ENCODE measurements around the gene PSMD8. TPM values are rescaled to one million over a fixed set of nuclear protein-coding genes. Genes with fewer than 3 reads are reported as not detected.
A peak's percentile ranks its signal among the peaks of the same experiment; 100 is the strongest.

The PSMD8 gene
- total RNA-seq, 1 donor from 2014 or later = 134 TPM

DNA sequence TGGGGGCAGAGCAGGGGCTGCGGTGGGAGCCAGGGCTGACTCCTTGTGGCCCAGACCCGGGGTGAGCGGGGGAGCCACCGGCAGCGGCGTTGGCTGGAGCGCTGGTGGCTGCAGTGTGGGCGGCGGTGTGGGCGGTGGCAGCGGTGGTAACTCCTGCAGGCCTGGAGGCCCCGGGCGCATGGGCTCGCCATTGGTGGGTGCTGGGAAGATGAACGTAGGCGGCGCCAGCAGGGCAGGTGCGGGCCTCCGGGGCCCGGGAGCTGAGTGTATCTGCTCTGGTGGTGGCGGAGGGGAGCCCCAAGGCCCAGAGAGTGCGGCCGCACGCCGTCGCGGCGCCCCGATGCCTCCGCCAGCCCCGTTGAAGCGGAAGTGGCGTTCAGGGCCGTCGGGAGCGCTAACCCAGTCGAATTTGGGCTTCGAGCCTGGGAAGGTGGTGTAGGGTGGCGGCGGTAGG is 11.5 kb downstream of the PSMD8 start:
- Mint-ChIP-seq H3K4me3 (peak overlapping the region; percentile 28), H3K27ac (no peak overlapping the region), H3K36me3 (ENCODE audit: low read depth) (peaks cover 37% of the 10 kb centered on the region), H3K9me3 (no peaks in the 10 kb centered on the region), H3K27me3 (peaks cover 18% of the 10 kb centered on the region), H3K4me1 (peaks cover 25% of the 10 kb centered on the region)
- ChIA-PET CTCF (interaction anchor here (1.9 kb wide), 1 partner anchor 17 kb away, joined by 5 read pairs; the partner anchor contains the start of gene FAM98C), POLR2A (interaction anchor here (0.5 to 2.3 kb wide), 3 partner anchors 9 to 519 kb away, joined by 5 to 8 read pairs (median 6); partner anchors contain the start of gene PSMD8)
- intact Hi-C loops (cut with micrococcal nuclease) = no loop called here
- TF ChIP-seq, protein P1, sequence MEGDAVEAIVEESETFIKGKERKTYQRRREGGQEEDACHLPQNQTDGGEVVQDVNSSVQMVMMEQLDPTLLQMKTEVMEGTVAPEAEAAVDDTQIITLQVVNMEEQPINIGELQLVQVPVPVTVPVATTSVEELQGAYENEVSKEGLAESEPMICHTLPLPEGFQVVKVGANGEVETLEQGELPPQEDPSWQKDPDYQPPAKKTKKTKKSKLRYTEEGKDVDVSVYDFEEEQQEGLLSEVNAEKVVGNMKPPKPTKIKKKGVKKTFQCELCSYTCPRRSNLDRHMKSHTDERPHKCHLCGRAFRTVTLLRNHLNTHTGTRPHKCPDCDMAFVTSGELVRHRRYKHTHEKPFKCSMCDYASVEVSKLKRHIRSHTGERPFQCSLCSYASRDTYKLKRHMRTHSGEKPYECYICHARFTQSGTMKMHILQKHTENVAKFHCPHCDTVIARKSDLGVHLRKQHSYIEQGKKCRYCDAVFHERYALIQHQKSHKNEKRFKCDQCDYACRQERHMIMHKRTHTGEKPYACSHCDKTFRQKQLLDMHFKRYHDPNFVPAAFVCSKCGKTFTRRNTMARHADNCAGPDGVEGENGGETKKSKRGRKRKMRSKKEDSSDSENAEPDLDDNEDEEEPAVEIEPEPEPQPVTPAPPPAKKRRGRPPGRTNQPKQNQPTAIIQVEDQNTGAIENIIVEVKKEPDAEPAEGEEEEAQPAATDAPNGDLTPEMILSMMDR (IDR thresholded peaks at IDR 0.05) = no peak
- ATAC-seq (ENCODE audit: low read depth) (no peak), DNase-seq (peak; percentile 24)

DNA sequence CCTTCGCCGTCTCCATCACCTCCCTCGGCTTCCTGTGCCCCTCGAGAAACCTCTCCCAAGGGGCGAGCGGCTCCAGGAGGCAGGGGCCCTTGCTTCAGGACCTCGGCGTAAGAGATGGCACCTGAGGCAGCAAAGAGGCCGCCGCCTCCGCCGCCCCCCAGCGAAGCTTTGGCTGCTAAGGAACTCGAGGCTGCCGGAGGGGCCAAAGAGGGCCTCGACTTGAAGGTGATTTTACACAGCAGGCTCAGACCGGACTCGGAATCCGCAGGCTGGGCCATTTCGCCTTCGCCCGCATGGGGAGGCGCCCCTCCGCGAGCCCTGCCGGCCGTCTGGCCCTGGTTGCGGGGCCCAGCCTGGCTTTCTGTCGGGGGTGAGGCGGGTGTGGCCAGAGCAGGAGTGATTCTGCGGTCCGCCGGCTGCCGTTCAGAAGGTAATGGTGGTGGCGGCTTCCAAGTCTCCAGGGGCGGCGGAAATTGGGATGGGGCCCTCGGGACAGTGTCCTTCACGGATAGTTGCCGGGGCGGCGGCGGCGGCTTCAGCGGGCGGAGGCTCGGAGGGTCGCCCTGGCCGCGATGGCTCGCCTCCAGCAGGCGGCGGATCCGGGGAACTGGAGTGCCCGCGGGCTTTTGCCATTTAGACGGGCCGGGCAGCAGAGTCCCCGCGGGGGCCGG is 12.1 kb downstream of the PSMD8 start:
- ChIA-PET POLR2A (interaction anchor here (2.7 to 3.4 kb wide), 2 partner anchors 10 to 17 kb away, joined by 17 to 78 read pairs; partner anchors contain the start of genes FAM98C and PSMD8), CTCF (interaction anchor here (1.9 to 2.8 kb wide), 2 partner anchors 16 kb away, joined by 5 to 25 read pairs; partner anchors contain the start of gene FAM98C)
- Mint-ChIP-seq H3K27me3 (peaks cover 24% of the 10 kb centered on the region), H3K4me1 (peaks cover 25% of the 10 kb centered on the region), H3K27ac (no peak overlapping the region), H3K36me3 (ENCODE audit: low read depth) (peaks cover 31% of the 10 kb centered on the region), H3K9me3 (no peaks in the 10 kb centered on the region), H3K4me3 (no peak overlapping the region)
- ATAC-seq (ENCODE audit: low read depth) (no peak), DNase-seq (no peak)
- intact Hi-C loops (cut with micrococcal nuclease) = no loop called here
- TF ChIP-seq, protein P1 (IDR thresholded peaks at IDR 0.05) = no peak

DNA sequence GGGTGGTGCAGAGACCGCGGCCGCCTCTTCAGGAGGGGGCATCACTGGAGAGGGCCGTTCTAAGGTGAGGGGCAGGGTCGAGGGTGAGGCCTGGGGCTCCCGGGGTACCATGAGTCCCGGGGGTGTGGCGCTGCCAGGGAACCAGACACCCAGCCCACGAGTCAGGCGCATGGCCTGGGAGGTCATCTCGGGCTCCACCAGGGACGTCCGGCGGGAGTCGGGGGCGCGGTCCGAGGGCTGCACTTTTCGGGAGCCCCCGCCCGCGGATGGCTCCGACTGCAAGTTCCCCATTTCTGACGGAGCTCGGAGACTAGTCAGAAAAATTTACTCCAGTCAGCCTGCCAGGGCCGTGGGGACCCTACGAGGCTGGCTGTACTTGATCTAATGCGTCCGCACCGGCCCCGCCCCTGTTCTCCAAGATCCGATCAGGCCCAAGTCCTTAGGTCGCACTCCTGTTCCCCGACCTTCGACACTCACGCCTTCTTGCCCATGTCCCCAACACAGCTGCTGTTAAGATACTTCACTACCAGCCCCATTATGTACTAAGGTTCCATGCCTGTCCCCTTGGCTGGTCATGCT is 12.7 kb downstream of the PSMD8 start:
- peak overlapping the region; percentile 87 for H3K4me3 Mint-ChIP-seq
- no peaks in the 10 kb centered on the region for H3K9me3 Mint-ChIP-seq
- ChIA-PET CTCF (interaction anchor here (0.6 to 2.8 kb wide), 6 partner anchors 9 to 230 kb away, joined by 3 to 25 read pairs (median 5); partner anchors contain the start of genes CATSPERG, FAM98C, MAP4K1 and PSMD8), POLR2A (interaction anchor here (0.9 to 3.4 kb wide), 5 partner anchors 11 to 231 kb away, joined by 3 to 78 read pairs (median 5); partner anchors contain the start of genes FAM98C, MAP4K1 and PSMD8)
- TF ChIP-seq, protein P1 (IDR thresholded peaks at IDR 0.05) = no peak
- peaks cover 25% of the 10 kb centered on the region for H3K27me3 Mint-ChIP-seq
- peaks cover 25% of the 10 kb centered on the region for H3K36me3 Mint-ChIP-seq (ENCODE audit: low read depth)
- intact Hi-C loops (cut with micrococcal nuclease) = no loop called here
- H3K4me1 Mint-ChIP-seq = peaks cover 25% of the 10 kb centered on the region
- DNase-seq (peak; percentile 28), ATAC-seq (ENCODE audit: low read depth) (peak; percentile 28)
- H3K27ac Mint-ChIP-seq = peak overlapping the region; percentile 42

DNA sequence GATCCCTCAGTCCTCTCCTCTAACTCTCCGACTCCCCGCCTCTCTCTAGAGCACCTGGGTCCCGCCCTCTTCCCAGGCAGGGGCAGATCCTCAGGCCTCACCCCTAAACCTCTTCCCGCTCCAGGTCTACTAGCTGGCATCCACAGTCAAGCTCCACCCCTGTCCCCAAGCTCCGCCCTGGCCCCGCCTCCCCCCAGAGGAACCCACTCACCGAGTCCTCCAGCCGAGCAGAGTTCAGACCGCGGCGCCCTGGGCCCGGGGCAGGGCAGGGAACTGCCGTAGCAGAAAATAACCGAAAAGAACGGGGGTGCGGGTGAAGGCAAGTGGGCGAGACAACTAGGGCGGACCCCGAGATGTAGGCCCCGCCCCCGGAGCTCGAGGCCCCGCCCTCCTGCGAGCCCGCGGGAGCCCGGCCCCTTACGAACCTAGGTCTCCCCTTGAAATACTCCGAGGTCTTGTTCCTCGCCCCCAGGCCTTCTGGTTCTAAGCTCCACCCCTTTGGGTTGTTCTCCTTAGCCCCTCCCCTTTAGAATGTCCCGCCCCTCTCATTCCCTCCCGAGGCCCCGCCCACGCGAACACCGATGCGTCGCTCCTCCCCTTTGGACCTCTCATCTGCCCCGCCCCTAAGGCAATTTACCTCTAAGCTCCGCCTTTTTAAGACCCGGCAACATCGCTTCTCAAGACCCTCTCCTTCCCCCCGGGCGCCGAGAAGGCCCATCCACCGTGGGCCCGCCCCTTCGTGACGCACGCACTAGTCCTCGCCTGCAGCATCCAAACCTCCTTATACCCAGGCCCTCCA is 13.4 kb downstream of the PSMD8 start, which contains the start of gene GGN:
GGN (minus strand) TSS at position 485 of the 799 bp plus-strand sequence. CDS start 773 bp downstream, outside the sequence.
- TF ChIP-seq, protein P1 (IDR thresholded peaks at IDR 0.05) = no peak
- ChIA-PET CTCF (interaction anchor here (0.6 to 2.8 kb wide), 6 partner anchors 9 to 230 kb away, joined by 3 to 25 read pairs (median 5); partner anchors contain the start of genes CATSPERG, FAM98C, MAP4K1 and PSMD8), POLR2A (interaction anchor here (0.6 to 3.4 kb wide), 7 partner anchors 10 to 1804 kb away, joined by 3 to 78 read pairs (median 4); partner anchors contain the start of genes FAM98C, MAP4K1 and PSMD8)
- peak within 1 kb of the TSS; percentile 87 for H3K4me3 Mint-ChIP-seq
- H3K4me1 Mint-ChIP-seq = peaks cover 25% of the 10 kb centered on the region
- DNase-seq (peak; percentile 73), ATAC-seq (ENCODE audit: low read depth) (peak; percentile 72)
- H3K9me3 Mint-ChIP-seq = no peaks in the 10 kb centered on the region
- H3K27me3 Mint-ChIP-seq = peaks cover 27% of the 10 kb centered on the region
- H3K36me3 Mint-ChIP-seq (ENCODE audit: low read depth) = peaks cover 18% of the 10 kb centered on the region
- peak within 1 kb of the TSS; percentile 42 for H3K27ac Mint-ChIP-seq
- intact Hi-C loops (cut with micrococcal nuclease) = loop anchor here (1.0 kb wide), 2 partner anchors 13 to 51 kb away; partner anchors contain the start of gene PSMD8
